PC-9 (cell line): ENCODE measurements around the gene MTUS2. TPM values are rescaled to one million over a fixed set of nuclear protein-coding genes. Genes with fewer than 3 reads are reported as not detected.

Experiments used
- BruUV-seq: library from RNA; stranded (reverse); fragments of 400-500 nt; replicated peaks from 2 replicates; lab custom pipeline; 2021; lab: Mats Ljungman, UMichigan
- CTCF ChIA-PET: fragments of 300-600 bp; sonication (Branson Sonifier 250); formaldehyde crosslinking; loops from one replicate; lab custom pipeline; 2022; ENCODE audit warnings: antibody characterized with exemption; lab: Charles Lee
- POLR2A ChIA-PET: fragments of 300-600 bp; sonication (Branson Sonifier 250); formaldehyde crosslinking; loops from one replicate; lab custom pipeline; 2022; ENCODE audit warnings: antibody characterized with exemption; ENCODE audit not compliant: unreplicated experiment; lab: Charles Lee
- DNase-seq, 2 experiments: peaks; one replicate each; pipeline versions ENCODE4 v3.0.0 to v3.0.0-alpha.2; 2015 to 2022; ENCODE audit warnings: mixed read lengths in 1 of 2
- H2AFZ ChIP-seq: fragments of 200-600 bp; sonication (generic); 2 replicates; pipeline ENCODE4 v1.8.1; 2017; ENCODE audit warnings: antibody characterized with exemption
- H3F3A ChIP-seq: fragments of 200-600 bp; sonication (generic); 2 replicates; pipeline ENCODE4 v1.8.1; 2017; ENCODE audit warnings: antibody characterized with exemption, mild to moderate bottlenecking, low read depth; ENCODE audit not compliant: insufficient read depth
- H3K27ac ChIP-seq: fragments of 200-600 bp; sonication (generic); 2 replicates; pipeline ENCODE4 v1.6.1; 2016; ENCODE audit warnings: mixed run types
- H3K27me3 ChIP-seq: fragments of 200-600 bp; sonication (generic); 2 replicates; pipeline ENCODE4 v1.6.1; 2016; ENCODE audit warnings: low read depth, mixed run types; ENCODE audit not compliant: insufficient read depth
- H3K36me3 ChIP-seq: fragments of 200-600 bp; sonication (generic); 2 replicates; pipeline ENCODE4 v1.6.1; 2016; ENCODE audit warnings: low read depth, mixed run types
- H3K4me1 ChIP-seq: fragments of 200-600 bp; sonication (generic); replicated peaks from 2 replicates; pipeline ENCODE4 v1.6.1; 2016; ENCODE audit warnings: mixed run types; ENCODE audit not compliant: insufficient read depth
- H3K4me2 ChIP-seq: fragments of 200-600 bp; sonication (generic); 2 replicates; pipeline ENCODE4 v1.6.1; 2017; ENCODE audit warnings: mixed run types
- H3K4me3 ChIP-seq: fragments of 200-600 bp; sonication (generic); 2 replicates; pipeline ENCODE4 v1.6.1; 2016; ENCODE audit warnings: mixed run types
- H3K79me2 ChIP-seq: fragments of 200-600 bp; sonication (generic); 2 replicates; pipeline ENCODE4 v1.6.1; 2017; ENCODE audit warnings: low read depth, mixed run types
- H3K9me2 ChIP-seq: fragments of 200-600 bp; sonication (generic); 2 replicates; pipeline ENCODE4 v1.8.1; 2017; ENCODE audit warnings: mild to moderate bottlenecking; ENCODE audit not compliant: insufficient read depth
- H3K9me3 ChIP-seq: fragments of 200-600 bp; sonication (generic); 2 replicates; pipeline ENCODE4 v1.8.1; 2016; ENCODE audit warnings: low read depth; ENCODE audit not compliant: insufficient read depth
- H4K20me1 ChIP-seq: fragments of 200-600 bp; sonication (generic); 2 replicates; pipeline ENCODE4 v1.8.1; 2017; ENCODE audit not compliant: insufficient read depth
- CTCF ChIP-seq: fragments of 200-600 bp; sonication (generic); conservative IDR thresholded peaks from 2 replicates; pipeline ENCODE4 v1.6.1; 2017; ENCODE audit warnings: mixed run types, antibody characterized with exemption, mild to moderate bottlenecking, moderate library complexity
- EZH2 ChIP-seq: fragments of 200-600 bp; sonication (generic); IDR thresholded peaks from 2 replicates; pipeline ENCODE4 v1.8.0; 2017; ENCODE audit warnings: antibody characterized with exemption, low read depth
- intact Hi-C: fragments of 100-400 bp; cut with micrococcal nuclease; formaldehyde crosslinking; loops from one replicate; pipeline ENCODE4 v1.10.0; 2022; ENCODE audit not compliant: unreplicated experiment
- total RNA-seq: library from RNA; stranded (reverse); gene quantifications from 2 replicates; pipeline ENCODE4 v1.2.3, GENCODE V29; 2021

Gene MTUS2
- total RNA-seq, 1 experiment from 2014 or later, result not detected

GRCh38 chr13:29131159-29131558 lies 311.0 kb downstream of the MTUS2 start:
- no peaks in the 10 kb centered on the region for H3K4me1 ChIP-seq
- H4K20me1 ChIP-seq, result no peaks in the 10 kb centered on the region
- H2AFZ ChIP-seq, result no peak overlapping the region
- H3K36me3 ChIP-seq, result no peaks in the 10 kb centered on the region
- H3K27ac ChIP-seq, result no peak overlapping the region
- no peaks in the 10 kb centered on the region for H3K79me2 ChIP-seq
- H3K27me3 ChIP-seq, result peaks cover 42% of the 10 kb centered on the region
- ChIA-PET CTCF (no interaction called here), POLR2A (no interaction called here)
- H3K4me3 ChIP-seq, result no peak overlapping the region
- no peaks in the 10 kb centered on the region for H3K9me3 ChIP-seq
- no TSS peak for BruUV-seq
- DNase-seq, result no peak
- H3K4me2 ChIP-seq, result no peak overlapping the region
- TF ChIP-seq CTCF (no peak), EZH2 (no peak)
- H3F3A ChIP-seq, result no peaks in the 10 kb centered on the region
- no peaks in the 10 kb centered on the region for H3K9me2 ChIP-seq
- intact Hi-C loops, result no loop called here

- Histone ChIP-seq H3K4me1 (no peaks in the 10 kb centered on the region), H2AFZ (no peak overlapping the region), H3K36me3 (no peaks in the 10 kb centered on the region), H3K9me2 (no peaks in the 10 kb centered on the region), H3K27ac (no peak overlapping the region), H3K4me3 (no peak overlapping the region), H4K20me1 (no peaks in the 10 kb centered on the region), H3K9me3 (no peaks in the 10 kb centered on the region), H3K4me2 (no peak overlapping the region), H3K27me3 (peaks cover 35% of the 10 kb centered on the region), H3F3A (no peaks in the 10 kb centered on the region), H3K79me2 (no peaks in the 10 kb centered on the region)
- no peak for DNase-seq
- intact Hi-C loops, result no loop called here
- ChIA-PET CTCF (no interaction called here), POLR2A (no interaction called here)
- BruUV-seq, result no TSS peak
- TF ChIP-seq CTCF, result no peak
- no peak for TF ChIP-seq EZH2
Observed at GRCh38 chr13:29131881-29132668, 311.9 kb downstream of the MTUS2 start.

- peaks cover 8% of the 10 kb centered on the region for H3K27me3 ChIP-seq
- H3K27ac ChIP-seq, result no peak overlapping the region
- ChIA-PET CTCF (no interaction called here), POLR2A (no interaction called here)
- H3K36me3 ChIP-seq, result no peaks in the 10 kb centered on the region
- TF ChIP-seq EZH2, result no peak
- TF ChIP-seq CTCF, result no peak
- no peaks in the 10 kb centered on the region for H3K4me1 ChIP-seq
- intact Hi-C loops, result no loop called here
- no peak for DNase-seq
- no peak overlapping the region for H3K4me3 ChIP-seq
- H3F3A ChIP-seq, result no peaks in the 10 kb centered on the region
- no TSS peak for BruUV-seq
- no peaks in the 10 kb centered on the region for H3K79me2 ChIP-seq
- no peaks in the 10 kb centered on the region for H4K20me1 ChIP-seq
- no peak overlapping the region for H2AFZ ChIP-seq
- H3K9me3 ChIP-seq, result no peaks in the 10 kb centered on the region
- H3K9me2 ChIP-seq, result no peaks in the 10 kb centered on the region
- no peak overlapping the region for H3K4me2 ChIP-seq
Observed at GRCh38 chr13:29136341-29136740, 316.2 kb downstream of the MTUS2 start.
